ENCODE results near the gene C16orf78. TPM values are rescaled to one million over a fixed set of nuclear protein-coding genes. Genes with fewer than 3 reads are reported as not detected.

C16orf78 gene
- total and polyA plus RNA-seq, 2 donors (not counting 1 experiment from before 2014, with no cell fraction given): not detected

DNA sequence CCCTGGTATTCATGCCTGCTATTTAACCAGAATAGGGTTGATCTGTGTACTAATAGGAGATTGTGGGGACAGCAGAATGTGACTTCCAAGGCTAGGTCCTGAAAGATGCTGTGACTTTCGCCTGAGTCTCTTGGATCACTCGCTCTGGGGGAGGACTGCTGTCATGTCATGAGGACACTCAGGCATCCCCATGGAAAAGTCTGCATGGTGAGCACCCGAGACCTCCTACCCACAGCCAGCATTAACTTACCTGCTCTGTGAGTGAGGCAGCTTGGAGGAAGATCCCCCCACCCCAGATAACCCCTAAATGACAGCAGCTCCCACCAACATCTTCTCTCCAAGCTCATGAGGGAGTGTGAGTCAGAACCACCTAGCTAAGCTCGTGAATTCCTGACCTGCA is 30.3 kb upstream of the C16orf78 start:
- H3K4me2 ChIP-seq (replicated peaks; ENCODE audit: low read depth, low read length, poor library complexity, severe bottlenecking): no peak overlapping the region
- H3K27me3 ChIP-seq (replicated peaks in 1 of 4; ENCODE audit: control extremely low read depth in 1 of 4, control insufficient read depth in 3 of 4, insufficient read depth in 4 of 4, low read length in 3 of 4): peaks cover 0 to 4% (median 0%) of the 10 kb centered on the region in 4 experiments
- no peak for TF ChIP-seq CTCF (IDR thresholded peaks at IDR 0.05)
- TF ChIP-seq EZH2 (IDR thresholded peaks at IDR 0.05; ENCODE audit: borderline replicate concordance, insufficient read depth, low read depth, low read length, poor library complexity, severe bottlenecking): no peak
- Mint-ChIP-seq H3K9me3 (ENCODE audit: insufficient read depth) (no peaks in the 10 kb centered on the region), H3K4me3 (no peak overlapping the region), H3K27me3 (peaks cover 27% of the 10 kb centered on the region), H3K27ac (no peak overlapping the region), H3K4me1 (no peaks in the 10 kb centered on the region)
- POLR2A ChIA-PET: no interaction called here
- no peak overlapping the region for H3K4me3 ChIP-seq (ENCODE audit: control extremely low read depth in 1 of 5, extremely low read depth in 1 of 5, insufficient read depth in 1 of 5, low read depth in 2 of 5, low read length in 4 of 5)
- no peaks in the 10 kb centered on the region for H4K20me1 ChIP-seq (ENCODE audit: control insufficient read depth, insufficient read depth, low read length, poor library complexity, severe bottlenecking)
- intact Hi-C loops (cut with micrococcal nuclease): no loop called here
- H3K79me2 ChIP-seq (ENCODE audit: control insufficient read depth, insufficient read depth, low read length): no peaks in the 10 kb centered on the region
- no peaks in the 10 kb centered on the region for H3K36me3 ChIP-seq (replicated peaks in 1 of 2; ENCODE audit: control extremely low read depth in 1 of 2, control insufficient read depth in 1 of 2, extremely low read depth in 1 of 2, insufficient read depth in 2 of 2, low read length in 1 of 2)
- H3K4me1 ChIP-seq (ENCODE audit: control insufficient read depth in 2 of 2, insufficient read depth in 2 of 2, low read length in 2 of 2): no peaks in the 10 kb centered on the region
- no CpG with 5 or more reads among the region's 4 CpGs for WGBS (ENCODE audit: insufficient coverage)
- H2AFZ ChIP-seq (ENCODE audit: insufficient read depth, low read depth, low read length, poor library complexity, severe bottlenecking): no peak overlapping the region
- no peak for DNase-seq
- ATAC-seq (ENCODE audit: low read depth): no peak
- CTCF ChIA-PET: no interaction called here
- no peaks in the 10 kb centered on the region for H3K9me3 ChIP-seq (ENCODE audit: control extremely low read depth in 1 of 3, control insufficient read depth in 2 of 3, insufficient read depth in 1 of 3, low read length in 2 of 3)
- no peak overlapping the region for H3K27ac ChIP-seq (ENCODE audit: low read length in 2 of 2)
- no peak overlapping the region for H3K9ac ChIP-seq (ENCODE audit: low read length)

DNA sequence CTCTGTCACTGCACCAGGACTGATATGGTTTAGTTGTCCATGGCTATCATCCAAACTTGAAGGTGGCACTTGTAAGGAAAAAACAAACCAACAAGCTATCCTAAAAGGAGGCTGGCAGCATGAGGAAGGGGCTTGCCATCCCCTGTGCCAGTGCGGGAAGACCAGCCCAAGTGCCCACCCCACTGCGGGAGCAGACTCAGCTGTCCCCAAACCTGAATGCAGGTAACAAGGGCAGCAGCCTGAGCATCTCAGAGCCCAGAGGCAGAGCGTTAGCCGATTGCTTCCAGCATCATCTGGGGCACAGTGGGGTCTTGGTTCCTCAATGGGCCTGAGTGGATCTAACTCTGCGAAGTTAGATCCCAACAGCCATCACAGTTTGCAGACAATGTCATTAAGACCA is 29.2 kb upstream of the C16orf78 start:
- Histone ChIP-seq H3K4me1 (ENCODE audit: control insufficient read depth in 2 of 2, insufficient read depth in 2 of 2, low read length in 2 of 2) (no peaks in the 10 kb centered on the region), H2AFZ (ENCODE audit: insufficient read depth, low read depth, low read length, poor library complexity, severe bottlenecking) (no peak overlapping the region), H3K9ac (ENCODE audit: low read length) (no peak overlapping the region), H3K4me2 (replicated peaks; ENCODE audit: low read depth, low read length, poor library complexity, severe bottlenecking) (no peak overlapping the region), H3K4me3 (ENCODE audit: control extremely low read depth in 1 of 5, extremely low read depth in 1 of 5, insufficient read depth in 1 of 5, low read depth in 2 of 5, low read length in 4 of 5) (no peak overlapping the region), H3K36me3 (replicated peaks in 1 of 2; ENCODE audit: control extremely low read depth in 1 of 2, control insufficient read depth in 1 of 2, extremely low read depth in 1 of 2, insufficient read depth in 2 of 2, low read length in 1 of 2) (no peaks in the 10 kb centered on the region), H3K79me2 (ENCODE audit: control insufficient read depth, insufficient read depth, low read length) (no peaks in the 10 kb centered on the region), H3K27me3 (replicated peaks in 1 of 4; ENCODE audit: control extremely low read depth in 1 of 4, control insufficient read depth in 3 of 4, insufficient read depth in 4 of 4, low read length in 3 of 4) (peaks cover 0 to 4% (median 0%) of the 10 kb centered on the region in 4 experiments), H4K20me1 (ENCODE audit: control insufficient read depth, insufficient read depth, low read length, poor library complexity, severe bottlenecking) (no peaks in the 10 kb centered on the region), H3K9me3 (ENCODE audit: control extremely low read depth in 1 of 3, control insufficient read depth in 2 of 3, insufficient read depth in 1 of 3, low read length in 2 of 3) (no peaks in the 10 kb centered on the region), H3K27ac (ENCODE audit: low read length in 2 of 2) (no peak overlapping the region)
- 93% methylated on average over 4 of the region's 5 CpGs for WGBS (ENCODE audit: insufficient coverage)
- peaks cover 21% of the 10 kb centered on the region for H3K27me3 Mint-ChIP-seq
- intact Hi-C loops (cut with micrococcal nuclease): no loop called here
- no peak overlapping the region for H3K4me3 Mint-ChIP-seq
- ATAC-seq (ENCODE audit: low read depth): no peak
- no peak overlapping the region for H3K27ac Mint-ChIP-seq
- ChIA-PET CTCF (no interaction called here), POLR2A (no interaction called here)
- no peaks in the 10 kb centered on the region for H3K9me3 Mint-ChIP-seq (ENCODE audit: insufficient read depth)
- DNase-seq: no peak
- H3K4me1 Mint-ChIP-seq: no peaks in the 10 kb centered on the region
- TF ChIP-seq EZH2 (IDR thresholded peaks at IDR 0.05; ENCODE audit: borderline replicate concordance, insufficient read depth, low read depth, low read length, poor library complexity, severe bottlenecking) (no peak), CTCF (IDR thresholded peaks at IDR 0.05) (no peak)

Data from B cell (primary cell).